ENCODE results near the gene CRYL1. TPM values are rescaled to one million over a fixed set of nuclear protein-coding genes. Genes with fewer than 3 reads are reported as not detected.

The CRYL1 gene
- total and polyA plus RNA-seq, 2 of the 13 experiments (the other 11 are each of a cell fraction or from before 2014, with no cell fraction given): 57.2 to 115 TPM

DNA sequence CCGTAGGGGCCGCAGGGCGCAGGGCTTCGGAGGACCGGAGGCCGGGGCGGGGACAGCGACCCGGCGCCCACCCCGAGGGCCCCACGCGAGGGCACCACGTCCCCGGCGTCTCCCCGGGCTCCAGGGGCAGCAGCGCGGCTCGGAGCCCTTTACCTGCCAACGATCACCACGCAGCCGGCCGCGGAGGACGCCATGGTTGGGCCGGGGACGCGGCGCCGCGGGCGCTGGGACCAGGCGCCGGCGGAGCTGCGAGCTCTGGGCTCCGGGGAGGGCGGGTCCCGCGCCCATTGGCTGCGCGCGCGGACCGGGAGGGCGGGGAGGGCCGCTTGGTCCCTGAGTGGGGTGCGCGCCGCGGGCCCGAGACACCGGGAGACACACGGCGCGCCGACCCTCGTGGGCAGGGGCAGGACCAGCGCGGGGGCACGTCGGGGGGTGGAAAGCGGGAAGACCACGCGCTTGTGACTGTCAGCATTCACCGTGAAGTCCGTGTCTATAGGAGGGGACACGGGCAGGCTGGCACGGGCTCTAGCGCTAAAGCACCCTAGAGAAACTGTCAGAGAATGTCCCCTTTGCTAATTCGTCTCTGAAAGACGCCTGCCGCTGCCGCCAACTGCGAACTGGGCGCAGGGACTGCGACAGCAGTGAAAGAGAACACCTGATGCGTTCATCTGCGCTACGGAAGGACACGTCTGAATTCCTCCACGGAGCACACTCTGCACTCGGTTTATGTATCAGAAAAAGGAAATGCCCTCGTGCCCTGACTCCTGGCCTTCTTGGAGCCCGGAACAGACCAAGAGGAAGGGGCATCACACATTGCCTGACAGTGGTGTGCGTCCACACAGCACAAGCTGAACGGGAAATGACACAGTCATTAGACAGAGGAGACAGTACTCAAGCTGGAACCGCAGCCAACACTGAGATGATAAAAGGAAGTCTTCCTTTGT is at the start of gene CRYL1 (continued):
- TF ChIP-seq, protein P1, sequence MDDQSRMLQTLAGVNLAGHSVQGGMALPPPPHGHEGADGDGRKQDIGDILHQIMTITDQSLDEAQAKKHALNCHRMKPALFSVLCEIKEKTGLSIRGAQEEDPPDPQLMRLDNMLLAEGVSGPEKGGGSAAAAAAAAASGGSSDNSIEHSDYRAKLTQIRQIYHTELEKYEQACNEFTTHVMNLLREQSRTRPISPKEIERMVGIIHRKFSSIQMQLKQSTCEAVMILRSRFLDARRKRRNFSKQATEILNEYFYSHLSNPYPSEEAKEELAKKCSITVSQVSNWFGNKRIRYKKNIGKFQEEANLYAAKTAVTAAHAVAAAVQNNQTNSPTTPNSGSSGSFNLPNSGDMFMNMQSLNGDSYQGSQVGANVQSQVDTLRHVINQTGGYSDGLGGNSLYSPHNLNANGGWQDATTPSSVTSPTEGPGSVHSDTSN (CRISPR knock-in tag; IDR thresholded peaks at IDR 0.05; ENCODE audit: borderline replicate concordance): no peak; the same call in 1 of the 2 replicates
- peak; percentile 9; the same call in 1 of the 2 replicates for TF ChIP-seq ZNF652 (CRISPR knock-in tag; IDR thresholded peaks at IDR 0.05; ENCODE audit: borderline replicate concordance, low read depth)
- TF ChIP-seq, protein P2, sequence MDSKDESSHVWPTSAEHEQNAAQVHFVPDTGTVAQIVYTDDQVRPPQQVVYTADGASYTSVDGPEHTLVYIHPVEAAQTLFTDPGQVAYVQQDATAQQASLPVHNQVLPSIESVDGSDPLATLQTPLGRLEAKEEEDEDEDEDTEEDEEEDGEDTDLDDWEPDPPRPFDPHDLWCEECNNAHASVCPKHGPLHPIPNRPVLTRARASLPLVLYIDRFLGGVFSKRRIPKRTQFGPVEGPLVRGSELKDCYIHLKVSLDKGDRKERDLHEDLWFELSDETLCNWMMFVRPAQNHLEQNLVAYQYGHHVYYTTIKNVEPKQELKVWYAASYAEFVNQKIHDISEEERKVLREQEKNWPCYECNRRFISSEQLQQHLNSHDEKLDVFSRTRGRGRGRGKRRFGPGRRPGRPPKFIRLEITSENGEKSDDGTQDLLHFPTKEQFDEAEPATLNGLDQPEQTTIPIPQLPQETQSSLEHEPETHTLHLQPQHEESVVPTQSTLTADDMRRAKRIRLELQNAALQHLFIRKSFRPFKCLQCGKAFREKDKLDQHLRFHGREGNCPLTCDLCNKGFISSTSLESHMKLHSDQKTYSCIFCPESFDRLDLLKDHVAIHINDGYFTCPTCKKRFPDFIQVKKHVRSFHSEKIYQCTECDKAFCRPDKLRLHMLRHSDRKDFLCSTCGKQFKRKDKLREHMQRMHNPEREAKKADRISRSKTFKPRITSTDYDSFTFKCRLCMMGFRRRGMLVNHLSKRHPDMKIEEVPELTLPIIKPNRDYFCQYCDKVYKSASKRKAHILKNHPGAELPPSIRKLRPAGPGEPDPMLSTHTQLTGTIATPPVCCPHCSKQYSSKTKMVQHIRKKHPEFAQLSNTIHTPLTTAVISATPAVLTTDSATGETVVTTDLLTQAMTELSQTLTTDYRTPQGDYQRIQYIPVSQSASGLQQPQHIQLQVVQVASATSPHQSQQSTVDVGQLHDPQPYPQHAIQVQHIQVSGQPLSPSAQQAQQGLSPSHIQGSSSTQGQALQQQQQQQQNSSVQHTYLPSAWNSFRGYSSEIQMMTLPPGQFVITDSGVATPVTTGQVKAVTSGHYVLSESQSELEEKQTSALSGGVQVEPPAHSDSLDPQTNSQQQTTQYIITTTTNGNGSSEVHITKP (CRISPR knock-in tag; IDR thresholded peaks at IDR 0.05; ENCODE audit: low read depth): peak; percentile 90
- peak; percentile 69; the same call in 1 of the 2 replicates for TF ChIP-seq TBX2 (CRISPR knock-in tag; IDR thresholded peaks at IDR 0.05; ENCODE audit: borderline replicate concordance)
- TF ChIP-seq, protein P3, sequence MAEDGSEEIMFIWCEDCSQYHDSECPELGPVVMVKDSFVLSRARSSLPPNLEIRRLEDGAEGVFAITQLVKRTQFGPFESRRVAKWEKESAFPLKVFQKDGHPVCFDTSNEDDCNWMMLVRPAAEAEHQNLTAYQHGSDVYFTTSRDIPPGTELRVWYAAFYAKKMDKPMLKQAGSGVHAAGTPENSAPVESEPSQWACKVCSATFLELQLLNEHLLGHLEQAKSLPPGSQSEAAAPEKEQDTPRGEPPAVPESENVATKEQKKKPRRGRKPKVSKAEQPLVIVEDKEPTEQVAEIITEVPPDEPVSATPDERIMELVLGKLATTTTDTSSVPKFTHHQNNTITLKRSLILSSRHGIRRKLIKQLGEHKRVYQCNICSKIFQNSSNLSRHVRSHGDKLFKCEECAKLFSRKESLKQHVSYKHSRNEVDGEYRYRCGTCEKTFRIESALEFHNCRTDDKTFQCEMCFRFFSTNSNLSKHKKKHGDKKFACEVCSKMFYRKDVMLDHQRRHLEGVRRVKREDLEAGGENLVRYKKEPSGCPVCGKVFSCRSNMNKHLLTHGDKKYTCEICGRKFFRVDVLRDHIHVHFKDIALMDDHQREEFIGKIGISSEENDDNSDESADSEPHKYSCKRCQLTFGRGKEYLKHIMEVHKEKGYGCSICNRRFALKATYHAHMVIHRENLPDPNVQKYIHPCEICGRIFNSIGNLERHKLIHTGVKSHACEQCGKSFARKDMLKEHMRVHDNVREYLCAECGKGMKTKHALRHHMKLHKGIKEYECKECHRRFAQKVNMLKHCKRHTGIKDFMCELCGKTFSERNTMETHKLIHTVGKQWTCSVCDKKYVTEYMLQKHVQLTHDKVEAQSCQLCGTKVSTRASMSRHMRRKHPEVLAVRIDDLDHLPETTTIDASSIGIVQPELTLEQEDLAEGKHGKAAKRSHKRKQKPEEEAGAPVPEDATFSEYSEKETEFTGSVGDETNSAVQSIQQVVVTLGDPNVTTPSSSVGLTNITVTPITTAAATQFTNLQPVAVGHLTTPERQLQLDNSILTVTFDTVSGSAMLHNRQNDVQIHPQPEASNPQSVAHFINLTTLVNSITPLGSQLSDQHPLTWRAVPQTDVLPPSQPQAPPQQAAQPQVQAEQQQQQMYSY (CRISPR knock-in tag; IDR thresholded peaks at IDR 0.05): no peak; the same call in 1 of the 2 replicates
- peak; percentile 44; the same call in 1 of the 2 replicates for TF ChIP-seq ZIK1 (CRISPR knock-in tag; IDR thresholded peaks at IDR 0.05; ENCODE audit: borderline replicate concordance, low read depth)
- TF ChIP-seq RFXANK (CRISPR knock-in tag; IDR thresholded peaks at IDR 0.05): no peak
- TF ChIP-seq HDAC2 (CRISPR knock-in tag; IDR thresholded peaks at IDR 0.05): peak; percentile 70
- TF ChIP-seq, protein P4, sequence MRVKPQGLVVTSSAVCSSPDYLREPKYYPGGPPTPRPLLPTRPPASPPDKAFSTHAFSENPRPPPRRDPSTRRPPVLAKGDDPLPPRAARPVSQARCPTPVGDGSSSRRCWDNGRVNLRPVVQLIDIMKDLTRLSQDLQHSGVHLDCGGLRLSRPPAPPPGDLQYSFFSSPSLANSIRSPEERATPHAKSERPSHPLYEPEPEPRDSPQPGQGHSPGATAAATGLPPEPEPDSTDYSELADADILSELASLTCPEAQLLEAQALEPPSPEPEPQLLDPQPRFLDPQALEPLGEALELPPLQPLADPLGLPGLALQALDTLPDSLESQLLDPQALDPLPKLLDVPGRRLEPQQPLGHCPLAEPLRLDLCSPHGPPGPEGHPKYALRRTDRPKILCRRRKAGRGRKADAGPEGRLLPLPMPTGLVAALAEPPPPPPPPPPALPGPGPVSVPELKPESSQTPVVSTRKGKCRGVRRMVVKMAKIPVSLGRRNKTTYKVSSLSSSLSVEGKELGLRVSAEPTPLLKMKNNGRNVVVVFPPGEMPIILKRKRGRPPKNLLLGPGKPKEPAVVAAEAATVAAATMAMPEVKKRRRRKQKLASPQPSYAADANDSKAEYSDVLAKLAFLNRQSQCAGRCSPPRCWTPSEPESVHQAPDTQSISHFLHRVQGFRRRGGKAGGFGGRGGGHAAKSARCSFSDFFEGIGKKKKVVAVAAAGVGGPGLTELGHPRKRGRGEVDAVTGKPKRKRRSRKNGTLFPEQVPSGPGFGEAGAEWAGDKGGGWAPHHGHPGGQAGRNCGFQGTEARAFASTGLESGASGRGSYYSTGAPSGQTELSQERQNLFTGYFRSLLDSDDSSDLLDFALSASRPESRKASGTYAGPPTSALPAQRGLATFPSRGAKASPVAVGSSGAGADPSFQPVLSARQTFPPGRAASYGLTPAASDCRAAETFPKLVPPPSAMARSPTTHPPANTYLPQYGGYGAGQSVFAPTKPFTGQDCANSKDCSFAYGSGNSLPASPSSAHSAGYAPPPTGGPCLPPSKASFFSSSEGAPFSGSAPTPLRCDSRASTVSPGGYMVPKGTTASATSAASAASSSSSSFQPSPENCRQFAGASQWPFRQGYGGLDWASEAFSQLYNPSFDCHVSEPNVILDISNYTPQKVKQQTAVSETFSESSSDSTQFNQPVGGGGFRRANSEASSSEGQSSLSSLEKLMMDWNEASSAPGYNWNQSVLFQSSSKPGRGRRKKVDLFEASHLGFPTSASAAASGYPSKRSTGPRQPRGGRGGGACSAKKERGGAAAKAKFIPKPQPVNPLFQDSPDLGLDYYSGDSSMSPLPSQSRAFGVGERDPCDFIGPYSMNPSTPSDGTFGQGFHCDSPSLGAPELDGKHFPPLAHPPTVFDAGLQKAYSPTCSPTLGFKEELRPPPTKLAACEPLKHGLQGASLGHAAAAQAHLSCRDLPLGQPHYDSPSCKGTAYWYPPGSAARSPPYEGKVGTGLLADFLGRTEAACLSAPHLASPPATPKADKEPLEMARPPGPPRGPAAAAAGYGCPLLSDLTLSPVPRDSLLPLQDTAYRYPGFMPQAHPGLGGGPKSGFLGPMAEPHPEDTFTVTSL (CRISPR knock-in tag; IDR thresholded peaks at IDR 0.05; ENCODE audit: borderline replicate concordance): 0 out of 2 replicates have a peak, but pooled peaks have one; percentile 28

Measured in HepG2 (cell line).